Osteoblast (primary cell): Measurements from ENCODE around the gene ARHGEF16. TPM values are rescaled to one million over a fixed set of nuclear protein-coding genes. Genes with fewer than 3 reads are reported as not detected.

ENCODE experiments used
- DNase-seq: peaks from one replicate; pipeline ENCODE4 v3.0.0; 2011; ENCODE audit warnings: low spot score, mixed read lengths; ENCODE audit not compliant: insufficient read length; ENCODE audit errors: missing footprints
- H2AFZ ChIP-seq: 2 replicates; pipeline ENCODE4 v1.6.0; 2011; ENCODE audit warnings: mild to moderate bottlenecking, low read length
- H3K27ac ChIP-seq: 2 replicates; pipeline ENCODE4 v1.5.1; 2011; ENCODE audit warnings: mild to moderate bottlenecking, low read depth, low read length, moderate library complexity
- H3K27me3 ChIP-seq: 2 replicates; pipeline ENCODE4 v1.6.0; 2012; ENCODE audit warnings: mild to moderate bottlenecking, control low read depth, inconsistent platforms, low read length, moderate library complexity; ENCODE audit not compliant: insufficient read depth
- H3K36me3 ChIP-seq: 2 replicates; pipeline ENCODE4 v1.5.1; 2011; ENCODE audit warnings: mild to moderate bottlenecking, low read length, control low read depth, moderate library complexity; ENCODE audit not compliant: insufficient read depth
- H3K4me1 ChIP-seq: 2 replicates; pipeline ENCODE4 v1.5.1; 2011; ENCODE audit warnings: mild to moderate bottlenecking, low read length, control low read depth, moderate library complexity; ENCODE audit not compliant: insufficient read depth
- H3K4me2 ChIP-seq: 2 replicates; pipeline ENCODE4 v1.6.0; 2011; ENCODE audit warnings: mild to moderate bottlenecking, low read length; ENCODE audit not compliant: insufficient read depth
- H3K4me3 ChIP-seq: fragments of 200-600 bp; sonication (generic); 3 replicates; pipeline ENCODE4 v1.5.1; 2012; ENCODE audit warnings: mild to moderate bottlenecking, low read length, inconsistent platforms; ENCODE audit not compliant: insufficient read depth
- H3K79me2 ChIP-seq: 2 replicates; pipeline ENCODE4 v1.6.0; 2012; ENCODE audit warnings: mild to moderate bottlenecking, low read length, control low read depth, inconsistent platforms; ENCODE audit not compliant: insufficient read depth
- H3K9me3 ChIP-seq: 2 replicates; pipeline ENCODE4 v1.5.1; 2011; ENCODE audit warnings: low read depth, low read length, control low read depth
- H4K20me1 ChIP-seq: 2 replicates; pipeline ENCODE4 v1.6.0; 2012; ENCODE audit warnings: mild to moderate bottlenecking, low read length, control low read depth; ENCODE audit not compliant: insufficient read depth
- CTCF ChIP-seq: IDR thresholded peaks from 2 replicates; pipeline ENCODE4 v1.5.1; 2011; ENCODE audit warnings: mild to moderate bottlenecking, low read depth, low read length, moderate library complexity; ENCODE audit errors: extremely low read depth
- total RNA-seq: library from RNA; depleted of rRNA; stranded (reverse); fragments of >200 nt; gene quantifications from 2 replicates; pipeline ENCODE4 v1.2.3, GENCODE V29; 2012

The ARHGEF16 gene
- total RNA-seq, 1 donor: not detected

GRCh38 chr1:3417082-3417739 lies 37.3 kb upstream of the ARHGEF16 start:
- TF ChIP-seq CTCF: peak; percentile 35
- Histone ChIP-seq H3K36me3 (no peaks in the 10 kb centered on the region), H3K9me3 (peaks cover 3% of the 10 kb centered on the region), H3K4me3 (no peak overlapping the region), H3K79me2 (no peaks in the 10 kb centered on the region), H3K4me2 (no peak overlapping the region), H2AFZ (no peak overlapping the region), H3K27ac (no peak overlapping the region), H4K20me1 (no peaks in the 10 kb centered on the region), H3K4me1 (peaks cover 7% of the 10 kb centered on the region), H3K27me3 (no peaks in the 10 kb centered on the region)
- no peak for DNase-seq

GRCh38 chr1:3417934-3418333 lies 36.5 kb upstream of the ARHGEF16 start:
- DNase-seq: no peak
- no peak overlapping the region for H3K27ac ChIP-seq
- H4K20me1 ChIP-seq: no peaks in the 10 kb centered on the region

GRCh38 chr1:3418600-3418999 lies 35.9 kb upstream of the ARHGEF16 start:
- no peak for DNase-seq
- H3K4me2 ChIP-seq: no peak overlapping the region
- no peaks in the 10 kb centered on the region for H4K20me1 ChIP-seq
- no peaks in the 10 kb centered on the region for H3K79me2 ChIP-seq
- no peak overlapping the region for H2AFZ ChIP-seq
- H3K4me1 ChIP-seq: peaks cover 7% of the 10 kb centered on the region
- peaks cover 3% of the 10 kb centered on the region for H3K9me3 ChIP-seq
- no peak overlapping the region for H3K27ac ChIP-seq
- no peak for TF ChIP-seq CTCF
- H3K36me3 ChIP-seq: no peaks in the 10 kb centered on the region
- H3K27me3 ChIP-seq: no peaks in the 10 kb centered on the region
- no peak overlapping the region for H3K4me3 ChIP-seq

More at GRCh38 chr1:3417934-3418333, 36.5 kb upstream of the ARHGEF16 start:
- Histone ChIP-seq H3K79me2 (no peaks in the 10 kb centered on the region), H3K9me3 (peaks cover 3% of the 10 kb centered on the region), H3K27me3 (no peaks in the 10 kb centered on the region), H3K4me1 (peaks cover 7% of the 10 kb centered on the region), H3K36me3 (no peaks in the 10 kb centered on the region), H3K4me3 (no peak overlapping the region), H2AFZ (no peak overlapping the region), H3K4me2 (no peak overlapping the region)
- TF ChIP-seq CTCF: no peak

- TF ChIP-seq CTCF: no peak
- Histone ChIP-seq H3K27ac (no peak overlapping the region), H3K79me2 (no peaks in the 10 kb centered on the region), H3K9me3 (peaks cover 3% of the 10 kb centered on the region), H3K4me1 (peaks cover 7% of the 10 kb centered on the region), H3K36me3 (no peaks in the 10 kb centered on the region), H3K27me3 (no peaks in the 10 kb centered on the region), H2AFZ (no peak overlapping the region), H4K20me1 (no peaks in the 10 kb centered on the region), H3K4me3 (no peak overlapping the region), H3K4me2 (peak overlapping the region; percentile 45)
- peak; percentile 99 for DNase-seq
These were observed 34.9 kb upstream of the ARHGEF16 start for GRCh38 chr1:3419415-3420204.
